Measurements from ENCODE around the gene CA12.
"Not testable (repeated sequence)": the region's sequence is repeated elsewhere in the genome, so short reads cannot be mapped to it uniquely, and the experiment has no call there.

DNA sequence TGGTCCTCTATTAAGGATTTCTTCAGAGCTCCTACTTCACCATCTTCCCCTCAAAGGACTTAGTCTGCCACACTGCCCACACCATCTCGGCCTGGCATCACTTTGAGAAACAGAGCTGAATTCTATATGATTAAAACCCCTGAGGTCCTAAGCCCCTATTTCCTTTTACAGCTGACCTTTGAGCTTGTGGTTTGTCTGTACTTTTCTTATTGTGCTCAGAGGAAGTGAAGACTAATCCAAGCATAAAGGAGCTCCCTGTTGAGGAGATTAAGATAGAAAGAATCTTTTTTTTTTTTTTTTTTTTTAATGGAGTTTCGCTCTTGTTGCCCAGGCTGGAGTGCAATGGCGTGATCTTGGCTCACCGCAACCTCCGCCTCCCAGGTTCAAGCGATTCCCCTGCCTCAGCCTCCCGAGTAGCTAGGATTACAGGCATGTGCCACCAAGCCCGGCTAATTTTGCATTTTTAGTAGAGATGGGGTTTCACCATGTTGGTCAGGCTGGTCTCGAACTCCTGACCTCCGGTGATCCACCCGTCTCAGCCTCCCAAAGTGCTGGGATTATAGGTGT is 38.6 kb downstream of the CA12 start:
- not testable (repeated sequence) for TF ChIP-seq CTCF, POLR2A (IDR thresholded peaks at IDR 0.05)

Measured in Peyer's patch (tissue), 4 donors.